NCI-H1048 (cell line): Measurements from ENCODE around the gene MGAT5B.

ENCODE experiments used
- DNase-seq: peaks from one replicate; lab custom pipeline; 2025; lab: John Stamatoyannopoulos, UW

Gene MGAT5B

DNA sequence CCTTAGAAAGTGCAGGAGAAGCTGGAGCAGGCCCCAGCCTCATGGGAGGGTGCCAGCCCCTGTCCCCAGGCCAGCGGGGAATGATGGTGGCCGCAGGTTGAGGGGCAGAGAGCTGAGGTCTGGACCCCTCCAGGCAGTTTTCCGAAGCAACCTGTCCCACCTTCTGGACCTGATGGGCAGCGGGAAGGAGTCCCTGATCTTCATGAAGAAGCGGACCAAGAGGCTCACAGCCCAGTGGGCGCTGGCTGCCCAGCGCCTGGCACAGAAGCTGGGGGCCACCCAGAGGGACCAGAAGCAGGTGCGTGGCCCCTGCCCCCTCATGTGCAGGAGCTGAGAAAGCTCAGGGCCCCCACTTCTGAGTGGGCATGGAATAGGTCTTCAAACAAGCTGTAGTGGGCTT lies 36.8 kb downstream of the MGAT5B start:
- no peak for DNase-seq

GRCh38 chr17:76905836-76906235 lies 37.6 kb downstream of the MGAT5B start:
- DNase-seq: no peak

- no peak for DNase-seq
Measured at GRCh38 chr17:76906463-76906862, 38.3 kb downstream of the MGAT5B start.

- no peak for DNase-seq
Measured at GRCh38 chr17:76907352-76907751, 39.1 kb downstream of the MGAT5B start.

GRCh38 chr17:76909971-76910760 lies 42.0 kb downstream of the MGAT5B start:
- no peak for DNase-seq

DNA sequence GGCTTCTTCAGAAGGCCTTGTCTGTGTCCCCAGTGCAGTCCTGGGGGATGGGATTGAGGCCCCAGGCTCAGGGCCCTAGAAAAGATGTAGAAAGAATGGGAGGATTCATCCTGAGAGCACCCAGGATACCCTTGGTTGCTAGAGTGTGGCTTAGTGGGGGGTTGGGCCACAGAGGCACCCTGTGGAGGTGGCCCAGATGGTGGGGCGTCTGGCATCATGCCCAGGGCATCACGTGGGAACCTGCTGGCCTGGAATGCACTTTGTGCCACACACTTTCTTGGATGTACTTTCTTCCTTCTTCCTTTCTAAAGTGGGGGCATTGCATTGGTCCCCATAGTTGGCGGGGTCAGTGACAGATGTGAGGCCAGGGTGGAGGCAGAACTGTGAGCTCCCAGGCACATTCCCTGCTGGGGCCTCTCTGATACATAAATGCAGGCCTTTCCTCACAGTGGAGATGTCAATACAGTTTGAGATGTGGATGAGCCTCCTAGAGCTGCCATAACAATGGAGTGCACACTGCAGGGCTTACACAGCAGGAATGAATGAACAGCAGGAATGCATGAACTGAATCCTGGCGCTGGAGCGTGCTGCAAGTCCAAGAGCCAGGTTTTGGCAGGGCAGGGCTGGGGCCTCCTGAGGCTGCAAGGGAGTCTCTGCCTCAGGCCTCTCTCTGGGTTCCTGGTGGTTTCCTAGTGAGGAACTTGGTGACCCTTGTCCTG lies 43.3 kb downstream of the MGAT5B start:
- no peak for DNase-seq

- DNase-seq: no peak
Measured at GRCh38 chr17:76912421-76913164, 44.4 kb downstream of the MGAT5B start.

GRCh38 chr17:76914937-76915336 lies 46.7 kb downstream of the MGAT5B start:
- DNase-seq: no peak

GRCh38 chr17:76915840-76916510 lies 47.8 kb downstream of the MGAT5B start:
- DNase-seq: no peak

GRCh38 chr17:76917829-76918228 lies 49.6 kb downstream of the MGAT5B start:
- DNase-seq: no peak

DNA sequence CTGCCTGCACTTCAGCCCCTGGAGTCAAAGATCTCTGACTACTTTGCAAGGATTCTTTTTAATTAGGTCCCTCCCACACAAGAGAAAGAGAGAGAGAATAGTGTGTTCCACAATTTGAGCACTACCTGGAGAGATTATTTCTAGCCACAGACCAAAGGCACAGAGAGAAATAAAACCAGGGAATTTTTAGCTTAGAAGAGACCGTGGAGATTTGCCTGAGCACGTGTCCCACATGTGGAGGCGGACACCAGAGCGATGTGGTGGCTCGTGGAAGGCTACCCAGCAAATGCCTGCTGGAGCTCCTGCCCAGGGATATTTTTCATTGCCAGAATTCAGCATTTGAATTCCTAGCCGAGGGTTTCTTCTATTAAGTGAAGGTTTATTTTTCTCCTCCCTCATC lies 50.6 kb downstream of the MGAT5B start:
- no peak for DNase-seq

DNA sequence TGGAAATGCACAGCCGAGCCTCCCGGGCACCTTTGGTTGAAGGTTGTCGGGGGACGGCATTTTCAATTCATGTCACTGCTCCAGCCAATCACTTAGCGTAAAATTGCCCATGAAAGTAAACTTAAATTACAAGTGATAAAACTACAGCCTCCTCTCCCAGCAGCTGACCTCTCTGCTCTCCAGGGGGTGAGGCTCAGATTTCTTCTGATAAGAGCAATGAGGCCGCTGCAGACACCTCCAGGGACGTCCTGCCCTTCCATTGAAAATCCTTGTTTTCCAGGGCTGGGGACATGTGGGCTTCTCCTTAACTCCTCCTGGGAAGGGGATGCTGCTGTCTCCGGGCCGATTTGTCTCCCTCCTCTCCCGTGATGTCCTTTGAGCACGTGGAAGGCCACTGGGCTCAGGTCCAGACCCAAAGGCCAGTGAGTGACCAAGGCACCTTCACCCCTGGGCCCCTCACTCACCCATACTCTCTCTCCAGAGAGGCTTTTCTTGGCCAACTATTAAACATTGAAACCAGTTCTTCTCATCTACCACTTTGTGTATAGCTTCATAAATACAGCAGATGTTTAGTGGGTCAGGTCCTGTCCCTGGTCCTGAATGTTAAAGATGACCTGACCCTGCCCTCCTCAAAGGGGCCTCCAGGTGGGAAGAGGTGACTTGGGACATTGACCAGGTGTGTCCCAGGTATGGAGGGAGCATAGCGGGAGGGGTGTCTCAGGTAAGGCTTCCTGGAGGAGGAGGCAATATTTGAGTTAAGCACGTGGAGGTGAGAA lies 52.3 kb downstream of the MGAT5B start:
- no peak for DNase-seq

- no peak for DNase-seq
Measured at GRCh38 chr17:76921340-76922036, 53.3 kb downstream of the MGAT5B start.

GRCh38 chr17:76922084-76922483 lies 53.9 kb downstream of the MGAT5B start:
- DNase-seq: no peak

- no peak for DNase-seq
Measured at GRCh38 chr17:76922967-76923366, 54.8 kb downstream of the MGAT5B start.

DNA sequence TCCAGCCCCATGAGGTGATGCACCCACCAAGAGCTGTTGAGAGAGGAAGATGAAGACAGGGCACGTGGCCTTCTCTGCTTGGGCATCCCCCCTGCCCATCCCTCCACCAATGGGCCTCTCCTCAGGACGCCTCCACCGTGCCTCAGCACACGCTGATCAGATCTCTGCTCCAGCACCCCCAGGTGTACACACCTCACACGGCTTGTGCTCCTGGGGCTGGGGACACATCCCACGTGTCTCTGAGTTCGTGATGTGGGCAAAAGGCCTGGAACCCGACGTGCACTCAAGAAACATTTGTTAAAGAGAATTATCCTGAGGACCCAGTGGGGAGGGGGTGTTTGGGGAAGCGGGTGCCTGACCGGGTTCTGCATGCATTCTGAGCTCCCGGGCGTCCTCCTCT lies 55.3 kb downstream of the MGAT5B start:
- no peak for DNase-seq

GRCh38 chr17:76924345-76925342 lies 56.4 kb downstream of the MGAT5B start:
- no peak for DNase-seq

DNA sequence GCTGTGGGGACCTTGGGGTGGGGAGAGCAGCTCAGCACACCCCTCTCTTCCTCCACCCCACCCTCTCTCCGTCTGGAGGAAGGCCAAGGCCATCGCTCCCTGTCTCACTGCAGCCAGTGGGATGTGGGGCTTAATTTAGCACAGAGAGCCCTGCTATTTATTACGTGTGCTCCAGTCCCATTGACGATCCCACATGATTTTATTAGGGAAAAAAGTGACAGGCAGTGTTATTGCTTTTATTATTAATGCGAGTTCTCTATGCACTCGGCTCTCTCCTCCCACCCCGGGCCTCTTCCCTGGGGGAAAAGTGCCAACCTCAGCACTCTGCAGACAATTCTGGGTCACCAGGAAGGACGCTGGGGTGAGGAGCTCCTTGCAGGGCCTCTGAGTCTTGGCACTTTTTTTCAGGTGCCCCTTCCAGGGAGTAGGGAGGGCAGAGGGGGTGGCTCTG lies 57.3 kb downstream of the MGAT5B start:
- DNase-seq: no peak

- DNase-seq: no peak
Measured at GRCh38 chr17:76926237-76926866, 58.1 kb downstream of the MGAT5B start.
